ENCODE data around the gene INPP5D.

GRCh38 chr2:233185963-233186362 is 125.8 kb downstream of the INPP5D start:
- TF ChIP-seq YY1 (IDR thresholded peaks at IDR 0.05; ENCODE audit: low read depth) (no peak), REST (IDR thresholded peaks at IDR 0.05; ENCODE audit: low read depth) (no peak), NFIC (IDR thresholded peaks at IDR 0.05) (no peak), TEAD4 (IDR thresholded peaks at IDR 0.05) (no peak), RAD21 (IDR thresholded peaks at IDR 0.05; ENCODE audit: low read depth) (no peak), USF1 (IDR thresholded peaks at IDR 0.05) (no peak), TAF1 (IDR thresholded peaks at IDR 0.05; ENCODE audit: low read depth) (no peak), EP300 (IDR thresholded peaks at IDR 0.05; ENCODE audit: borderline replicate concordance) (no peak), MAX (IDR thresholded peaks at IDR 0.05) (no peak)
